Fibroblast of pulmonary artery (primary cell): Measurements from ENCODE around the gene DOK6.
"Not testable (repeated sequence)": the region's sequence is repeated elsewhere in the genome, so short reads cannot be mapped to it uniquely, and the experiment has no call there.

Experiments used
- DNase-seq: peaks from one replicate; pipeline ENCODE4 v3.0.0-alpha.2; 2010; ENCODE audit warnings: low read depth
- H3K4me3 ChIP-seq: replicated peaks from 2 replicates; pipeline ENCODE4 v1.5.1; 2011; ENCODE audit warnings: low read depth, mild to moderate bottlenecking, control low read depth, low read length, moderate library complexity
- TF ChIP-seq, protein P1 (sequence below): IDR thresholded peaks from 2 replicates; pipeline ENCODE4 v1.5.1; 2011; ENCODE audit warnings: mild to moderate bottlenecking, control low read depth, low read length, inconsistent platforms; ENCODE audit errors: missing control alignments

DOK6 gene

DNA sequence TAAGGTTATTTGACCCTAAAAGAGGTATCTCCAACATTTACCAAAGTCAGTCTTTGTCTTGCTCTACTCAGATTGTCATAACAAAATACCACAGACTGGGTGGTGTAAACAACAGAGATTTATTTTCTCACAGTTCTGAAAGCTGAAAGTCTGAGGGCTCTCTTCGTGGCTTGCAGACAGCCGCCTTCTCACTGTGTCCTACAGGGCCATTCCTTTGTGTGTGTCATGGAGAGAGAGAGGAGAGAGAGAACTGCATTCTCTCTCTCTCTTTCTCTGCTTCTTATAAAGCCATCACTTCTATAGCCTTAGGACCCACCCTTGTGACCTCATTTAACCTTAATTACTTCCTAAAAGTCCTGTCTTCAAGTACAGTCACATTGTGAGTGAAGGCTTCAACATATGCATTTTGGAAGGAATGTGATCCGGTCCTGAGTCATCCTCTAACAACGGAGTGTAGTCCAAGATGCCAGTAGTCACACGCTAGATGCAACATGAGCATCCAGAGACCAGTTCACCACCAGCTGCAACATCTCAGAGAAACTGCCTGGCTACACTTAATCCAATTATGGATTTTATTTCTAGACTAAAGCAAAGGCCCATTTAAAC is 416.8 kb downstream of the DOK6 start:
- TF ChIP-seq, protein P1, sequence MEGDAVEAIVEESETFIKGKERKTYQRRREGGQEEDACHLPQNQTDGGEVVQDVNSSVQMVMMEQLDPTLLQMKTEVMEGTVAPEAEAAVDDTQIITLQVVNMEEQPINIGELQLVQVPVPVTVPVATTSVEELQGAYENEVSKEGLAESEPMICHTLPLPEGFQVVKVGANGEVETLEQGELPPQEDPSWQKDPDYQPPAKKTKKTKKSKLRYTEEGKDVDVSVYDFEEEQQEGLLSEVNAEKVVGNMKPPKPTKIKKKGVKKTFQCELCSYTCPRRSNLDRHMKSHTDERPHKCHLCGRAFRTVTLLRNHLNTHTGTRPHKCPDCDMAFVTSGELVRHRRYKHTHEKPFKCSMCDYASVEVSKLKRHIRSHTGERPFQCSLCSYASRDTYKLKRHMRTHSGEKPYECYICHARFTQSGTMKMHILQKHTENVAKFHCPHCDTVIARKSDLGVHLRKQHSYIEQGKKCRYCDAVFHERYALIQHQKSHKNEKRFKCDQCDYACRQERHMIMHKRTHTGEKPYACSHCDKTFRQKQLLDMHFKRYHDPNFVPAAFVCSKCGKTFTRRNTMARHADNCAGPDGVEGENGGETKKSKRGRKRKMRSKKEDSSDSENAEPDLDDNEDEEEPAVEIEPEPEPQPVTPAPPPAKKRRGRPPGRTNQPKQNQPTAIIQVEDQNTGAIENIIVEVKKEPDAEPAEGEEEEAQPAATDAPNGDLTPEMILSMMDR = no peak
- H3K4me3 ChIP-seq = no peak overlapping the region
- peak; percentile 79 for DNase-seq

DNA sequence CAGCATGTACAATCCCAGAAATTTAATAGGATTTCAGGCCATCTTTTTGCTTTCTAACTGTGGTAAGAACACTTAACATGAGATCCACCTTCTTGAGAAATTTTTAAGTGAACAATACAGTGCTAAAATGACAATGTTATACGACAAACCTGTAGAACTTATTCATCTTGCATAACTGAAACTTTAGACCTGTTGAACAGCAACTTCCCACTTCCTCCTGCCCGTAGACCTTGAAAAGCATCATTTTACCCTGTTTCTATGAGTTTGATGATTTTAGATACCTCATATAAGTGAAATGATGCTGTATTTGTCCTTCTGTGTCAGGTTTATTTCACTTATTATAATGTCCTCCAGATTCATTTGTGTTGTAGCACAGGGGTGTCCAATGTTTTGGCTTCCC is 418.8 kb downstream of the DOK6 start:
- TF ChIP-seq, protein P1 = no peak
- DNase-seq = no peak
- H3K4me3 ChIP-seq = no peak overlapping the region

DNA sequence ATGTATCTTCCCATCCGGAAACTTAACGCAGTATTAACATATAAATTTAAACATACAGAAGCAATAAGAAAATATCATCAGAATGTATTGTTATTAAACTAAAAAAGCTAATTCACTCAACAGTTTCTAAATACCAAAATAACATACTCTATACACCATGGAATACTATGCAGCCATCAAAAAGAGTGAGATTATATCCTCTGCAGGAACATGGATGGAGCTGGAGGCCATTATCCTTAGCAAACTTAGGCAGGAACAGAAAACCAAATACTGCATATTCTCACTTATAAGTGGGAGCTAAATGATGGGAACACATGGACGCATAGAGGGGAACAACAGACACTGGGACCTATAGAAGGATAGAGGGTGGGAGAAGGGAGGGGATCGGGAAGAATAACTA is 419.9 kb downstream of the DOK6 start:
- H3K4me3 ChIP-seq = no peak overlapping the region
- TF ChIP-seq, protein P1 = no peak
- no peak for DNase-seq

DNA sequence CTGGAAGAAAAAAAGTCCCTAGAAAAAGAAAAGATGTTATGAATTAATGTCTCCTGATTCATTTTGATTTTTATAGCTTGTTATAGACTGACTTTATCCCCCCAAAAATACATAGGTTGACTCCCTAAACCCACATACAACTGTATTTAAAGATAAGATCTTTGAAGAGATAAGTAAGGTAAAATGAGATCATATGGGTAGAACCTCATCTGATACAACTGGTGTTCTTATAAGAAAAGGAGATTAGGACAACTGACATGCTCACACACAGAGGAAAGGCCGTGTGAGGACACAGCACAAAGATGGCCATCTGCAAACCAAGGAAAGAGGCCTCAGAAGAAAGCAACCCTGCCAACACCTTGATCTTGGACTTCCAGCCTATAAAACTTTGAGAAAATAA is 429.5 kb downstream of the DOK6 start:
- TF ChIP-seq, protein P1 = no peak

DNA sequence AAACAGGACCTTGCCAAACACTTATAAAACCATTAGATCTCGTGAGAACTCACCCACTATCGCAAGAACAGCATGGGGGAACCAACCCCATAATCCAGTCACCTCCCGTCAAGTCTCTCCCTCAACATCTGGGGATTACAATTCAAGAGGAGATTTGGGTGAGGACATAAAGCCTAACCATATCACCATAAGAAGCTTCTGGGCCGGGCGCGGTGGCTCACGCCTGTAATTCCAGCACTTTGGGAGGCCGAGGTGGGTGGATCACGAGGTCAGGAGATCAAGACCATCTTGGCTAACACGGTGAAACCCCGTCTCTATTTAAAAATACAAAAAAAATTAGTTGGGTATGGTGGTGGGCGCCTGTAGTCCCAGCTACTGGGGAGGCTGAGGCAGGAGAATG is 434.3 kb downstream of the DOK6 start:
- not testable (repeated sequence) for H3K4me3 ChIP-seq, DNase-seq

More for the DNA sequence above, 429.5 kb downstream of the DOK6 start:
- no peak for DNase-seq
- no peak overlapping the region for H3K4me3 ChIP-seq

DNA sequence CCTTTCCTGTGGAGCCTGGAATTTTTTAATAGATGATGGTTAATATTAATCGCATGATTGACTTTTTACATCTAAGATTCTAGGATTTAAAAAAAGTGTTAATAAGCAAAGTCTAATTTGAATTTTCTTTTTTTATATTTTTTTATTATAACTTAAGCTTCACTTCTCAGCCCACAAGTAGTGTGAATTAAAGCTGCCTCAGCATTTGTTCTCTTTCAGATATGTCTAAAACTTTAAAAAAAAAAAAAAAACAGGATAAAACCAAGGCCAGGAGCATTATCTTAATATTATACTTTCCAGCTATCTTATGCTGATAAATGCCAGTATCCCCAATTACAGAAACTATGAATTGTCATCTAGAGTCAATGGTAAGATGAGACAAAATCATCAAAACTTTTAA is 437.3 kb downstream of the DOK6 start:
- no peak for DNase-seq
- H3K4me3 ChIP-seq = no peak overlapping the region
- TF ChIP-seq, protein P1 = no peak

DNA sequence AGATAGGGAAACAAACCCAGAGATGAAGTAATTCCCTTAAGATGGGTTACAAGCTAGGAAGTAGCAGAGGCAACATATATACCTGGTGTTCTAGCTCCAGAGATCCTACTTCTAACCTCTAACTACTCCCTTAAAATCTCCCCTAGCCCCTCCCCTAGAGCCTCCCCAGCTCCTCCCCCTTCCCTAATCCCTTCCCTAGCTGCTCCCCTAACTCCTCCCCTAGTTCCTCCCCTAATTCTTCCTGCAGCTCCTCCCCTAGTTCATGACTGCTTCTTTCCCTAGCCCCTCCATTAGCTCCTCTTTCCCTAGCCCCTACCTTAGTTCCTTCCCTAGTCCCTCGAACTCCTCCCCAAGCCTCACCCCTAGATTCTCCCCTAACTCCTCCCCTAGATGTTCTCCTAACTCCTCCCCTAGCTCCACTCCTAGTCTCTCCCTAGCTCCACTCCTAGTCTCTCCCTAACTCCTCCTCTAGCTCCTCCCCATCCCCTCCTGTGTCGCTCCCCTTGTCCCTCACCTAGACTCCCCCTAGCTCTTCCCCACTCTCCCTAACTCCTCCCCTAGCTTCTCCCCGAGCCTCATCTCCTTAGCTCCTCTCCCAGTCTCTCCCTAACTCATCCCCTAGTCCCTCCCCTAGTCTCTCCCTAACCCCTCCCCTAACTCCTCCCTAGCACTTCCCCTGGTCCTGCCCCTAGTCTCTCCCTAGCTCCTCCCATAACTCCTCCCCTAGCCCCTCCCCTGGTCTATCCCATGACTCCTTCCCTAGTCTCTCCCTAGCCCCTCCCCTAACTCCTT is 438.1 kb downstream of the DOK6 start:
- no peak overlapping the region for H3K4me3 ChIP-seq
- TF ChIP-seq, protein P1 = no peak
- DNase-seq = no peak
